ENCODE results near the gene MAP3K10.

DNA sequence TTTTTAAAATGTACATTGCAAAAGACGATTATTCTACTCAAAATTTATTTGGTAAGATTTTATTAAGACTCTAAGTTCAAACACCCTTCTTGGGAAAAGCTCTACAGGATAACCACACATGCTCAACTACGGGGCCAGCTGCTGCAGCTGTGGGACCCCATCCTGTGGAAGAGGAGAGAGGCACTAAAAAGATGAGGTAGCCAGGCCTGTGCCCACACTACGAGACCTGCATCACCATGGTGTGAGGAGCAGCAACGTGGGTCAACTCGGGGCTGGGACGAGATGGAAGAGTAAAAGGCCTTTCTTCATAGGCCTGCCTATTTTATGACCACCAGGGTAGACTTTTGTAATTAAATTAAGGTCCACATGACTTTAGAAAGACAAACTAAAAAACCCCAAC, 39.8 kb downstream of the MAP3K10 start:
- TF ChIP-seq, protein P1, sequence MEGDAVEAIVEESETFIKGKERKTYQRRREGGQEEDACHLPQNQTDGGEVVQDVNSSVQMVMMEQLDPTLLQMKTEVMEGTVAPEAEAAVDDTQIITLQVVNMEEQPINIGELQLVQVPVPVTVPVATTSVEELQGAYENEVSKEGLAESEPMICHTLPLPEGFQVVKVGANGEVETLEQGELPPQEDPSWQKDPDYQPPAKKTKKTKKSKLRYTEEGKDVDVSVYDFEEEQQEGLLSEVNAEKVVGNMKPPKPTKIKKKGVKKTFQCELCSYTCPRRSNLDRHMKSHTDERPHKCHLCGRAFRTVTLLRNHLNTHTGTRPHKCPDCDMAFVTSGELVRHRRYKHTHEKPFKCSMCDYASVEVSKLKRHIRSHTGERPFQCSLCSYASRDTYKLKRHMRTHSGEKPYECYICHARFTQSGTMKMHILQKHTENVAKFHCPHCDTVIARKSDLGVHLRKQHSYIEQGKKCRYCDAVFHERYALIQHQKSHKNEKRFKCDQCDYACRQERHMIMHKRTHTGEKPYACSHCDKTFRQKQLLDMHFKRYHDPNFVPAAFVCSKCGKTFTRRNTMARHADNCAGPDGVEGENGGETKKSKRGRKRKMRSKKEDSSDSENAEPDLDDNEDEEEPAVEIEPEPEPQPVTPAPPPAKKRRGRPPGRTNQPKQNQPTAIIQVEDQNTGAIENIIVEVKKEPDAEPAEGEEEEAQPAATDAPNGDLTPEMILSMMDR (IDR thresholded peaks at IDR 0.05), result no peak
- TF ChIP-seq POLR2A (IDR thresholded peaks at IDR 0.05), result no peak
